Hematopoietic multipotent progenitor cell treated with erythropoietin and hydrocortisone succinate and interleukin-3 and kit ligand, for 15 days (in vitro differentiated cells): Measurements from ENCODE around the gene HOXA7.

ENCODE experiments used
- DNase-seq: peaks from one replicate; pipeline ENCODE4 v3.0.0-alpha.2; 2015; ENCODE audit warnings: low spot score

HOXA7 gene

DNA sequence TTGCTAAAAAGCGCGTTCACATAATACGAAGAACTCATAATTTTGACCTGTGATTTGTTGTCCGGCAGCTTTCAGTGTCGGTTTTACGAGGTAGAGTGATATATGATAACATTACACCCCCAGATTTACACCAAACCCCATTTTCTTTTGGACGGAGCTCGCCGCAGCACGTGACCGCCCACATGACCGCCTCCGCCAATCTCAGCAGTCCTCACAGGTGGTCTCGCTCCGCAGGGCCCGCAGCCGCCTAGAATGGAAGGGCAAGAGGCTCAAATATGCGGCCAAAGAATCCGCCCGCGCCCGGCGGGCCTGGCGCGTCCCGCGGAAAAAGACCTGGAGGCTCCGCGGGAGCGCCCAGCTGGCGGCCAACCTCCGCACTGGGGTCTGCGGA, at the start of gene HOXA7:
Gene HOXA7, minus strand, starts transcription at position 168 of the 391 bp plus-strand sequence. Its CDS starts 130 bp downstream, at position 38.
- DNase-seq: no peak

DNA sequence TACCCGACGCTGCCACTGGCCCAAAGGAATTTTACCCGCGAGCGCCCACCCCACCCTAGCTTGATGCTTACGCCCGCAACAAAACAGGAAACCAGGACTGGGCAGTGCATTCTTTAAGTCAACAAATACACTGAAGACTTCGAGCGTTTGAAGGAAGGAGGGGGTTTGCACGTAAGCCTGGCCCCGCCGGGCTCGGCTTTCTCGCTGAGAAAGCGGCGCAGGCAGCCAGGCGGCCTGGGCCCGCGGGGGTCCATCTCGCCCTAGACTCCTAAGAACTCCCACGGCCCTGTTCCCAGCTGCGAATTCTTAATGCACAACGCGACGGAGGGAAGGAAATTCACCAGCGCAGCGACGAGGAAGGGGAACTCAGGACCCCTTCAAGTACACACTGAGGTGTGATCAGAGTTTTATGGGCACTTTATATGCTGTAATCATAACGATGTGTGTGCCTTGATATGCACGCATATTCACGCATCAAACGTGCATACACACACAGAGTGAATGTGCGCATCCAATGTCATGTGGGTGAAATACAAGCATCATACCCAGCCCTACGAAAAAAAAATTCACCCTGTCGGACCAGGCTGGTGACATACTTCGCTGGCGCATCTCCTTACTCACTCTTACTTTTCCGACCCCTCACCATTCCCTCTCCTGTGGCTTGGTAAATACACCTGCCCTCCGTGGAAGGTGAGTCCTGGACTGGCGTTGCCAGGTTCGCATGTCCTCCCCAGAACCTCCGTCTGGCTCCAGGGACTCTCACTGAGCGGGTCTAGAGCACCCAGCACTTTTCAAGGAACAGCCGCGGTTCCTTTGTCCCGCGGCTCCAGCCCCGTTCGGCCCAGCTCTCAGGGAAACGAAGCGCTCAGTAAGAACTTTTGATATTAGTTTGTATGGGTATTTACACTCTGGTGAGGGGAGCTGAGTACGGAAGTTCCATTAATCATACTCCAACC, 49.1 kb upstream of the HOXA7 start:
- no peak for DNase-seq

DNA sequence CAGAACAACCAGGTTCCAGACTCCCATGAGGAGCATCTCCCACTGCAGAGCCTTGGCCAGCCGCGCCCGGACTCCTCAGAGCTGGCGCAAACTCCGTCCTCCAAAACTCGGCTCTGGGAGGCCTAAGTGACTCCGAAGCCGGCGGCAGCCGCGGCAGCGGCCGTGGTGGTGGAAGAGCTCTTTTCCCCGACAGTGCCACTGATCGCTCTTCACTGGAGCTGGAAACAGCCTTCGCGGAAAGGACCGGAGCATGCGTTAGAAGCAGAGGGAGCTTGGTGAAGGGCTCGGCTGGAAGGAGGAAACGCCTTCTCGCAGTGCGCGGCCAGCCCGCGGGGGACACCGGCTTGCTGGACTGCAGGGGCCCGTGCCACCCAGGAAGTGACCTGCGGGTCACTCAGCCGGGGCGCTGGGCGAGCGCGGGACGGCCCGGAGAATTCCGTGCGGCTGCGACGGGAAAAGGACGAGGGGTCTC, 48.4 kb upstream of the HOXA7 start:
- no peak for DNase-seq

DNA sequence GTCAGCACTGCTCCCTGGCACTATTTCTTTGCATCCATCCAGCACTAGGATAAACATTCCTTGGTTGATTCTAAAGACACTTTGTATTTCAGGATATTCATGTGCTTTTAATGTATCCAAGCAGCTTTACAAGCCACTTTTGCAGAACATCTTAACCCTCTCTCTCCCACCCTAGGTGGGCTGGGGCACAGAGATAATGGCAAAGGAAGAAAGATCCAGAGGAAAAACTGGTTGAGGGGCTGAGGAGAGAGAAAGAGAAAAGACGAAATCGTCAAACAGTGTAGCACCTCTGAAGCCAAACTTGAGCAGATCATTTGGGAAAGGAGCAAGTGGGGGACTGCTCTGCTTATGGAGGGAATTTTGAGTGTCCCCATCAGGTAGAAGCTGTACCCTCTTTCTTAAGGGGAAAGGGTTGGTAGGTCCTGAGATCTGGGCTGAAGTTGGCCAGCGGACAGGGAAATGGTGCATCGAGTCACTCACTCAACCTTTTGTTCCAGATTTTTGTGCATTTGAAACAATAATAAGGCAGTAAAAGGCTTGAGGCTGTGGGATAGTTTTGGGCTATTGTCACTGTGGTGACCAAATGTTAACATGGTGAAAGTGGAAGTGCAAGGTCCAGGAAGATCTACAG, 47.6 kb upstream of the HOXA7 start:
- no peak for DNase-seq

DNA sequence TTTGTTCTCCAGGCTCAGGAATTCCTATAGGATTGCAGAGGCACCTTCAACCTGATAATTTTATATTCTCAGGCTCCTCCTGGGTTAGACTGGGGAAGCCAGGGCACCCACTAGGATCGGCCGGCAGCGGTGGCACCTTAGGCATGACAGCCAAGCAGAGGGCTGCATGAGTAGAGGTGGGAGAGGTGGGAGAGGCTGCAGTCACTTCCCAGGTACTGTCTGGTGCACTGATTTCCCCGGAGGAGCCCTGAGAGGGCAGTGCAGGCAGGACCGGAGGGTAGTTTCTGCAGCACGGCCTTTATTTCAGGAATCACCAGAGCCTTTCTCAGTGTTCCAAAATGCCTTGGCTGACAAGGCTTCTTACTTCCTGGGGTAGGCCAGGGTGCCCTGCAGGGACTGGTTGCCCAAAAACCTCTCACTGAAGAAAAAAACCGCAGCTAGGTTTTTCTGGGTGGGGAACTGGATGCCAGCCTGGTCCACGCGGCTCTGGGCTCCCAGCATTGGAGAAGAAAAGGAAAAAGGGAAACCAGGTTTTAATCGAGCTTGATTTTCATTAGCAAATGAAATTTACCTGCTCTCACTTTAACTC, 47.0 kb upstream of the HOXA7 start:
- DNase-seq: no peak

DNA sequence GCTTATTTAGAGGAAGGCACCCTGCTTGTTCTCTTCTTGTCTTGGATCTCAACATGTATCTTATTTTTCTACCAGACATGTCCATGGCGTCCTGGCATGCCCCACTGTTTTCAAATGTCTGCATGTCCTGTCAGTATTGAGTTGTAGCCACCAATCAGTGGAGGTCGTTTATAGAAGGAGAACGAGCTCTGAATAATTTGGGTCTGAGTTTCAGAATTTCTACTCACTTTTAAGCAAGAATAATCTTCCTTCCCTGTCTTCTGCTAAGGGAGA, 46.3 kb upstream of the HOXA7 start:
- DNase-seq: no peak

DNA sequence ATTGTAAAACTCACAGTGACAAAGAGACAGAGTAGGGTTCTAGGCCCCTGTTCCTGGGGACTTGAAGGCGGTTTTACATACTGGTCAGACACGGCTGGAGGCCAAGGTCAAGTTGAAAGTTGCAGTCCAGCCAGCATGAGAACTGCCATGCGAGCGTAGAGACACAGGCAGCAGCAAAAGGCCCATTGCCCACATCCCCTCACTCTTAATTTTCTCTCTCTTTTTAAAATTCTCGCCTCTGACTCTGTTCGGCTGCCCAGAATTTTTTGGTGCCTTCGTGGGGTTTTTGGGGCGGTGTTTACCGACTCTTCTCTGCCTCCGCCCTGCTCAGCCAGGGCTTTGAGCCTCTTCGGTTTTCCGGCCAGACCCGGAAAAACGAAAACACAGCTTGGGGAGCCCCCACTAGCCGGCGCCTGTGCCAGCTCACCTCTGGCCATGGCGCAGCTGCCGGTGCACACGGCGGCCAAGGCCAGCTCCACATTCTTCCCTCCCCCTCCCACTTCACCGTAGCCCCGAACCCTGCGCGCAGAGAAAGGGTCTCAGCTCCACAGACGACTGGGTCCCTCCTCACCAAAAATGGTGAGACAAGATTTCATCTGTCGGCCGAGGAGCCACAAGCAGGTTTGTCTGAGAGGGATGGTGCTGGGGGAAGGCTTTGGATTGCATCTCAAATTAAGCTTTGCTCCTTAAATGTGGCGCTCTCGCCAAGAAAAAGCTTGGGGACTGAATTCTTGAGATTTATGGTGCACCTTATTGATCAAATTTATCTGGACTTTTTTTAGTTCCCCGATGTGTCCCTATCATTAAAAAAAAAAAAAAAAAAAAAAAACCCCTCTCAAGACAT, 45.8 kb upstream of the HOXA7 start:
- no peak for DNase-seq

DNA sequence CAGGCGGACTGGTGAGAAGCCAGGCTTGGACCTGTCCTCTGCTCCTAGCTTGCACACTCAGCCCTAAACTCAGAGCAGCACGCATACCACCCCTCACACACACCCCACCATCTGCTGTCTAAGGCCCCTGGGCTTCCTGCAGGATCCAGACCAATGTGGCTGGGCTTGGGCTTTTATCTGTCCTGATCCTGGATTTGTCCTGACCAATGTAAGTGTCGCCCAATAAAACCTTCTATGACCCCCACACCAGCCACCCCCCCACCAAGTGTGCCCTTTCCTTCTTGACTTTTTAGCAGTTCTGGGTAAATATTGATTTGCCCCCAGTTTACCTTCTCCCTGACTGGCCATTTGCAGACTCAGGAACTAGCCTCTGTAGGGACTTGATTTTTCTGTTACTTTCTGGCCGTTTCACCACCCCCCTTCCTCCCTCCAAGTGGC, 45.1 kb upstream of the HOXA7 start:
- DNase-seq: no peak

DNA sequence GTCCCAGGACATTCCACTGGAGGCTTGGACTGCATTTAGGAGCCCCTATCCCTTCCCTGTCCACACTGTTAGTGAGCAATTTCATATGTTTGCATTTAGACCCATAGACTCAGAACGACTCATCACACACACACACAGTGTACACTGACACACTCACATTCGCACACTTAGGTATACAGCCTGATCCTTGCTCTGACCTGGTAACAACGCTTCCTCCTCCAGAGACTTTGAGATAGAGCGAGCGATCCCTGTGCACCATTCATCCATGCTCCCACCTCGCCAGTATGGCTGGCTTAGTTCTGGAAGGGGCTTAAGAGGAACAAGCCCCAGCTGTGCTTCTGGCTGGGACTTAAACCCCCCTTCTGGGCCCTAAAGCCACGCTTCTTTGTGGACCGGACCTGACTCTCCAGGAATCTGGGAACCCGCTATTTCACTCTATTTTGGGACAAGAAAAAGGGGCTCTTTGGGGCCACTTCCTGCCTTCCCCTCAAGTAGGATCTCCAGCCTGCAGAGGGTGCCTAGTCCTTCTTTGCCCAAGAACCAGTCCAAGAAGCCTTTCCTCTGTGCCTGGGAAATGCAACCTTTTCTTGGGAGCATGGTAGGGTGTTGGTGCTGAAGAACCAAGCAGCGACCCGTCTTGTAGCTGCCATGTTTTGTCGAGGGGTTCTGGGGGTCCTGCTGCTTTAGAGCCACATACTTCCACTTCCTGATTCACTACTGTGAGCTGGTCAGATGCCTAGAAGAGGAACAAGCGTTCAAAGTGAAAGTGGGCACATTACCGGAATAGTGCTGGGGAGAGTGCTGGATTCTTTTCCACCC, 44.5 kb upstream of the HOXA7 start:
- DNase-seq: no peak

DNA sequence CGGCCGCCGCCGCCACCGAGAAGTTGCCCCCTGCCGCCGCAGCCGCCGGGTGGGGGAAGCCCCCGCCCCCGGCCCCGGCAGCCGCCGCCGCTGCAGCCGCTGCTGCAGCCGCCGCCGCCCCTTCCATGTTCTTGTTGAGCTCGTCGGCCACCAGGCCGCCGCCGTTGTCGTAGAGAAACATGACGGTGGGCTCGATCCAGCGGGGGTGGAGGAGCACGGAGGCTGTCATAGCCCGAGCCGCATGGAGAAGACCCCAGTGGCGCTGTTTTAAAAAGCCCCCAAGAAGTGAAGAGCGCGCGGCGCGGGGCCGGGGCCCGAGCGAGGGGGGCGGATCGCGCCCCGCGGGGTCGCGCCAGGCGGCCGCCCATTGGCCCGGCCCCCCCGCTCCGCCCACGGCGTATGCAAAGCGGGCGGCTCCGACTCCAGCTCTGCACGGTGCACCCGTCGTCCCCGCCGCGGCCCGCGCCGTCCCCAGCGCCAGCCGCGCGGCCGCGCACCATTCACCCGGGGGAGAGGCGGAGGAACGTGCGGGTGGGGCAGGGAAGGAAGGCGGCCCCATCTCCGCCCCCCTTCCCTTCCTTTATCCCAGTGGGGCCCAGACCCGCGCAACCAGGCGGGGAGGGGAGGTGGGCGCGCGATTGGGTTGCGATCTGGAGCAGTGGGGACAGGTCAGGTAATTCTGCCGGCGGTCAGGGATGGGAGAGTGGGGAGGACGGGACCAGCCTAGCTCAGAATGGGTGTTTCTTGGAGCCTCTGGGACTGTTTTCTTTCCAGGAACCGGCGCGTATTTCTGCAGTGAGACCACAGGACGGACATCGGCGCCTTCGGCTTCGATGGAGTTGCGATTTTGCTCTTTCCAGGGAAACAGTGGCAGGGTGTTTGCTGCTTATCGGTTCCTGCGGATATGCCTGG, 43.6 kb upstream of the HOXA7 start, which contains the start of gene HOXA13:
Gene HOXA13, minus strand, starts transcription at position 243 of the 912 bp plus-strand sequence. Its CDS starts 14 bp downstream, at position 229.
- no peak for DNase-seq

DNA sequence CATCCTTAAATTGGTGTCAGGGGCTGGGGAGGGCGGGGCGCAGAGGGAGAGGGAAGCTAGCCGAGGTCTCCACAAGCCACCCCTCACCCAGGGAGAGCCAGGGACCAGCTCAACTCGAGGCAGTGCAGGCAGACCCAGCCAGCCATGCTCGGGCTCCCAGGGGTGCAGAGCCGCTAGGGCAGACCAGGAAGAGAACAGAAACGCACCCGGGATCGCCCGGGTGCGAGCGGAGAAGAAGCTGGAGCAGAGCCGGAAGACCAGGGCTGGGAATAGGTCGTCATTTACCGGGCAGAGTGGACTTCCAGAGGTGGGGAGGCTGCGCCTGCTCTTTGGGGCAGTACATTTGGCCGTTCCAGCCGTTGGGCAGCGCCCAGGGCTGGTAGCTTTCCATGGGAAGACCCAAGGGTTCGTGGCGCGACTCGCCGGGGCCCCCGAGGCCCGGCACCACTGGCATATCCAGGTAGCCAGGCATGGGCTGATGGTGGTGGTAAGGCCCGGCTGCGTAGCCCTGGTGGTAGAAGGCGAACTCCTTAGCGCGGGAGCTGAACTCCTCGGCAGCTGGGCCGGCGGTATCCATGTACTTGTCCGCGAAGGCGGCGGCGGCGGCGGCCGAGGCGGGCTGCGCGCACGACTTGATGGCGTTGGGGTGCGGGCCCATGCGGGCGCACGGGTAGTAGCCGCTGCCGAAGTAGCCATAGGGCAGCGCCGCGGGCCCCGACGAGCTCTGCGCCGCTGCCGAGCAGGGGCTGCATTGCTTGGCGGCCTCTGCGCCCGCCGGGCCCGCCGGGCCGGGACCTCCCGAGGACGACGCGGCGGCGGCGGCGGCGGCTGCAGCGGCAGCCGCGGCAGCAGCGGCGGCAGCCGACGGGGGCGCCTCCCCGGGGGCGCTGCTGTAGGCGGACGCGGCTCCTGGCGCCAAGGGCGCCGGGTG, 42.7 kb upstream of the HOXA7 start:
- DNase-seq: no peak

DNA sequence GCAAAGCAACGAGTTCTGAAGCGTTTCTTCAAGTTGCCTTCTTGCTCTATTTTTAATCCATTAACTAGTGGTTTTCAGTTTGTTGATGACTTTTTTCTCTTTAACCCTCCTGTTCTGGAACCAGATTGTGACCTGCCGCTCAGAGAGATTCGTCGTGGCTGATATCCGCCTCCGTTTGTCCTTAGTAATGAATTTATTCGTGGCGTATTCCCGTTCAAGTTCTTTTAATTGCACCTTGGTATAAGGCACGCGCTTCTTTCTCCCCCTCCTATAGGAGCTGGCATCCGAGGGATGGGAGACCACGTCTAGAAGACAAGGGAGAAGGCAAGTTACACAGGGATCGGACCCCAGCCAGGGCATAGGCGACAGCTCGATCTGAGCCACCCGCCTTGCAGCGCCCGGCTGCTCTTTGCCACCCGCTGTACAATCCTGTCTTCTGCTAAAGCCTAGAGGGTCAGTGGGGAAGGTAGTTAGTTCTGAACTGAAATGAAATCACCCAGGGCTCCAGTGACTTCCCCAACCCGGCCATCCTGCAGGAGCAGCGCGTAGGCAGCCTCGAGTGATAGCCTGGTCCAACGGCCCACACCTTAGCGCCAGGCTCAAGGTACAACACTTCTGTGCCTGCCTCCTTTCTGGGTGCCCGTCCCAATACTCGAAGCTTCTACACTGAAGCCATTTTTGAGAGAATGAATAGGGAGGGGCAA, 41.8 kb upstream of the HOXA7 start:
- no peak for DNase-seq

DNA sequence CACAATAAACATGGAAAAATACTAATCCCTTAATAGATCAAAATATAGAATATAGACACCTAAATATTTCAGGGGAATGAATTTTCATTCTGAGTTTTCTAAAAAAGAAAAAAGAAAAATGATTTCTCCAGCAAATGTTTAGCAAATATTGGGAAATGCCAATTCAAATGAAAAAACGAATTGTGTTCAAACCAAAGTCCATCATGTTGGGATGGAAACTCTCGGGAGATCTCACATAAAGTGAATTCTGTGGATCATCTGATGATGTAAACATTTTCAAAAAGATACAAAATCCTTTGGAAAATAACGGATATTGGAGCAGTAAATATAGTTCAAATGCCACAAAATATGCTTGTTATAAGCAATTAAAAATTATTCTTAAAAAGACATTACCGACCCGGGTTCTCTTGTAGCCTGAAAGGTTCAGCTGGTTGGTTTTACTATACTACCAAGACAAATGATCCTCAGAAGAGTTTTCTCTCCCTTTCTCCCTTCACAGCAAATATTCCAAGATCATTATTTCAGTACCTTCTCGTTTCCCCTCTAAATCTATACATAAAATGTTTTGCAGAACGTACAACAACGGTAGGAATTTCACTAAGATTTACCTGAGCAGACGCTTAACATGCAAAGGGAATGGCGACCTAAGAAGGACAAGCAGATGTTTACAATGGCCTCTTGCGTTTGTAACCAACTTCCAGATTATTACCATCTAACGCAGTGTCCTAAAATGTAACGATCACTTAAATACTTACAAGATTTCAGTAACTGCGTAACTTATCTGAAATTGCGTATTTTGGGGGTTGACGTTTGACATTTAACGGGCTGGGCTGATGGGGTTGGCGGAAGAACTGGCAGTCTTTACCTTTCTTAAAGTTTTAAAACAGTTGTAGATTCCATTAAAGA, 40.9 kb upstream of the HOXA7 start:
- DNase-seq: no peak

DNA sequence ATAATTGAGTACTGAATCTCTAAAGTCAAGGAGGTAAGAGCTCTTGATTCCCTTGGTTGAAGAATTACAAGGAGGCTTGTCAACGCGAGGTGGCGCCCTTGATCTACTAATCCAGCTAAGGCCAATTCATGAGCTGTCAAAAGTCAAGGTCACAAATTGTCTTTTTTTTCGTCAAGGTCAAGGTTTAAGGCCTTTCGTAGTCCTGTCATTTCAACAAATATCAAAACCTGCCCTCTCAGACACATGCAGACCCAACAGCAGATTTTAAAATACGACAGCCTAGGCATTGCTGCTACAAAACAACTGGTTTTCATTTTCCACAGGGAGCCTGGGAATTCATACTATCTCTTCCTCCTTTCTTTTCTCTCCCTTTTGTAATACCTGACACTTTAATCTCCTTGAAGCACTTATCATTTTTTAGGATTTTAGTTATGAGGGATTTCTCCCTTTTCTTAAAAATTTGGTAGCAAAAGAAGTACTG, 39.9 kb upstream of the HOXA7 start:
- peak; percentile 54 for DNase-seq

DNA sequence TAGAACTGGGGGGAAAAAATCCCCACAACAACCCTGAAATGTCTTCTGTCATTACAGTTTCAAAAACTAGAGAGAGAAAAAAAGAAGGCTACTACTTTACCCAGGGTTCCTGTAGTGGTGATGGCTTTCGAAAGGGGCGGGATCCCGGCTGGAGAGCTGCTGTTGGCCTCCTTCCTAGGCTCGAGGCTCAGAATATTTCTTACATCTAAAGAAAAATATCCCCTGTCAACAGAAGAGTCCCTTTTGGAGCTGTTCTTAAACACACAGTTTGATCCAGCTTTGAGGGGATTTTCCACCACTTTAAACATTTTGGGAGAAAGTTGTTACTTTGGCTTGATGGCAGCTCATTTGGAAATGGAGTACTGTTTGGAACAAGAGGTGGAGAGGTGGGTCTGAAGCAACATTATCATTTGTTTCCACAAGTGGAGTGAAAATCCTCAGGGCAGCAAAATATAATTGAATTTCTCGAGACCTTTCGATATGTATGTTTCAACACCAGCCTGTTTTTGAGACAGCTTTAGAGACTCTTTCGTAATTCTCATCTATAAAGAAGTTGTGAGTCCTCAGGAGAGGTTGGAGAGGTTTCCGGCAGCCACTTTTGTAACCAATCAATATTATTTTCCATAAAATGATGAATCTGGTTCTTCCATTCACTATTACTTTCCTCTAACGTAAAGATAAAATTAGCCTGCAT, 38.4 kb upstream of the HOXA7 start:
- DNase-seq: no peak

DNA sequence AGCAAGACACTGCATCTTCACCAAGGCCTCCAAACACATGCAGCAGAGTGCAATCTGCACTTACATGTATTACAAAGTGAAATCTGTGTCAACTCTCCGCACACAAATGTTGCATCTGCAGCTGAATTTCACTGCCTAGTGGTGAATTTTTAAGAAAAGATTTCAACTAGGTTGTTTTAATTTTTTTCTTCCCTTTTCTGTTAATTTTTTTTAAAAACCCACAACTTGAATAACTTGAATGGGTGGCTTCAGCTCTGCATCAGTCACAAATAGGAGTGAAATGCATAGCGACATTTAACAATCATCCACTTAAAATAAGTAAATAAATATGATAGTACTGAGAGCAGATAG, 37.5 kb upstream of the HOXA7 start:
- no peak for DNase-seq
